CD4-positive, alpha-beta memory T cell (primary cell): Measurements from ENCODE around the gene MORF4L2. TPM values are rescaled to one million over a fixed set of nuclear protein-coding genes. Genes with fewer than 3 reads are reported as not detected.
"Not testable (repeated sequence)": the region's sequence is repeated elsewhere in the genome, so short reads cannot be mapped to it uniquely, and the experiment has no call there.

Experiments
- CTCF ChIA-PET: fragments of 350-600 bp; sonication (Branson Sonifier 250); formaldehyde crosslinking; loops from one replicate; lab custom pipeline; 2021; ENCODE audit warnings: inconsistent platforms; ENCODE audit not compliant: partially characterized antibody; lab: Charles Lee
- POLR2A ChIA-PET: fragments of 350-600 bp; sonication (Branson Sonifier 250); formaldehyde crosslinking; loops from one replicate; lab custom pipeline; 2021; ENCODE audit not compliant: partially characterized antibody; lab: Charles Lee
- DNase-seq, 5 donors: peaks; one replicate each; pipeline versions ENCODE4 v3.0.0 to v3.0.0-alpha.2; 2020 to 2022; ENCODE audit warnings: mixed read lengths in 1 of 5
- H3K27ac ChIP-seq: one replicate; pipeline ENCODE4 v1.7.0; 2013; ENCODE audit warnings: low read depth, low read length
- H3K27me3 ChIP-seq: 2 replicates; pipeline ENCODE4 v1.7.0; 2013; ENCODE audit warnings: mild to moderate bottlenecking, low read length, moderate library complexity; ENCODE audit not compliant: insufficient read depth
- H3K36me3 ChIP-seq: 2 replicates; pipeline ENCODE4 v1.7.0; 2013; ENCODE audit warnings: mild to moderate bottlenecking, low read length, moderate library complexity; ENCODE audit not compliant: insufficient read depth
- H3K4me1 ChIP-seq: 2 replicates; pipeline ENCODE4 v1.7.0; 2013; ENCODE audit warnings: mild to moderate bottlenecking, low read length, moderate library complexity; ENCODE audit not compliant: insufficient read depth
- H3K4me3 ChIP-seq, 2 donors: one replicate each; pipeline ENCODE4 v1.7.0; 2013; ENCODE audit warnings: low read length in 2 of 2, mild to moderate bottlenecking in 1 of 2
- H3K9me3 ChIP-seq, 2 donors: one replicate each; pipeline ENCODE4 v1.7.0; 2013; ENCODE audit warnings: low read length in 2 of 2, control low read depth in 1 of 2; ENCODE audit not compliant: control insufficient read depth in 1 of 2
- H3K27ac Mint-ChIP-seq, 7 donors: one replicate each; pipeline ENCODE4 v1.8.0; 2020 to 2021; ENCODE audit warnings: mixed read lengths in 7 of 7, mild to moderate bottlenecking in 6 of 7, inconsistent platforms in 3 of 7, moderate library complexity in 3 of 7
- H3K27me3 Mint-ChIP-seq, 2 donors: one replicate each; pipeline ENCODE4 v1.8.0; 2020 to 2021; ENCODE audit warnings: mixed read lengths in 2 of 2
- H3K36me3 Mint-ChIP-seq, 2 donors: one replicate each; pipeline ENCODE4 v1.8.0; 2020 to 2021; ENCODE audit warnings: mixed read lengths in 2 of 2, inconsistent platforms in 1 of 2, mild to moderate bottlenecking in 1 of 2
- H3K4me1 Mint-ChIP-seq, 4 donors: one replicate each; pipeline ENCODE4 v1.8.0; 2020 to 2021; ENCODE audit warnings: mixed read lengths in 4 of 4, mild to moderate bottlenecking in 1 of 4
- H3K4me3 Mint-ChIP-seq, 8 donors: one replicate each; pipeline ENCODE4 v1.8.0; 2020 to 2021; ENCODE audit warnings: mixed read lengths in 8 of 8, mild to moderate bottlenecking in 7 of 8, moderate library complexity in 6 of 8, inconsistent platforms in 3 of 8
- H3K9me3 Mint-ChIP-seq, 8 donors: one replicate each; pipeline ENCODE4 v1.8.0; 2020 to 2021; ENCODE audit warnings: mixed read lengths in 8 of 8, mild to moderate bottlenecking in 5 of 8, inconsistent platforms in 3 of 8, moderate library complexity in 1 of 8
- intact Hi-C: fragments of 100-400 bp; cut with micrococcal nuclease; formaldehyde crosslinking; loops from one replicate; pipeline ENCODE4 v1.15.1; 2023
- polyA plus RNA-seq, 2 donors: library from polyadenylated mRNA; unstranded; fragments of 300-500 nt; fragmentation: Illumina TruSeq; gene quantifications; one replicate each; pipeline ENCODE4 v1.2.3, GENCODE V29; 2021
- total RNA-seq, 2 experiments: library from RNA; stranded (reverse); gene quantifications; one replicate each; pipeline ENCODE4 v1.2.3, GENCODE V29; 2021

MORF4L2 gene
- total and polyA plus RNA-seq, 4 experiments from 2014 or later = 78.7 to 110 (median 92.3) TPM

GRCh38 chrX:103644125-103644524 lies 42.4 kb downstream of the MORF4L2 start:
- H3K27ac ChIP-seq = no peak overlapping the region
- Mint-ChIP-seq H3K36me3 (no peaks in the 10 kb centered on the region), H3K4me1 (no peaks in the 10 kb centered on the region), H3K27ac (no peak overlapping the region), H3K4me3 (no peak overlapping the region), H3K27me3 (peaks cover 0 to 5% of the 10 kb centered on the region in 2 donors), H3K9me3 (no peaks in the 10 kb centered on the region)
- no peaks in the 10 kb centered on the region for H3K4me1 ChIP-seq
- H3K9me3 ChIP-seq = no peaks in the 10 kb centered on the region
- DNase-seq = no peak
- CTCF ChIA-PET = no interaction called here
- no peak overlapping the region for H3K4me3 ChIP-seq
- POLR2A ChIA-PET = no interaction called here
- intact Hi-C loops = no loop called here
- H3K36me3 ChIP-seq = no peaks in the 10 kb centered on the region
- no peaks in the 10 kb centered on the region for H3K27me3 ChIP-seq

GRCh38 chrX:103640401-103641155 lies 45.9 kb downstream of the MORF4L2 start:
- no peaks in the 10 kb centered on the region for H3K27me3 ChIP-seq
- no peak overlapping the region for H3K4me3 ChIP-seq
- CTCF ChIA-PET = no interaction called here
- POLR2A ChIA-PET = no interaction called here
- no peaks in the 10 kb centered on the region for H3K9me3 ChIP-seq
- no peak overlapping the region for H3K27ac ChIP-seq
- no peak overlapping the region for H3K4me3 Mint-ChIP-seq
- H3K36me3 Mint-ChIP-seq = no peaks in the 10 kb centered on the region
- no peaks in the 10 kb centered on the region for H3K4me1 ChIP-seq
- no peaks in the 10 kb centered on the region for H3K36me3 ChIP-seq
- no peaks in the 10 kb centered on the region for H3K9me3 Mint-ChIP-seq
- peaks cover 0 to 5% of the 10 kb centered on the region in 2 donors for H3K27me3 Mint-ChIP-seq
- intact Hi-C loops = no loop called here
- no peak for DNase-seq
- H3K4me1 Mint-ChIP-seq = no peaks in the 10 kb centered on the region
- H3K27ac Mint-ChIP-seq = no peak overlapping the region

- DNase-seq, H3K36me3 ChIP-seq, H3K27me3 Mint-ChIP-seq, H3K4me3 ChIP-seq, H3K4me1 Mint-ChIP-seq, CTCF ChIA-PET, POLR2A ChIA-PET, H3K9me3 Mint-ChIP-seq, H3K9me3 ChIP-seq, H3K36me3 Mint-ChIP-seq, H3K27ac Mint-ChIP-seq, H3K27ac ChIP-seq, H3K4me1 ChIP-seq, intact Hi-C loops, H3K4me3 Mint-ChIP-seq, H3K27me3 ChIP-seq: not testable (repeated sequence)
Measured at GRCh38 chrX:103638479-103639346, 47.8 kb downstream of the MORF4L2 start.

DNA sequence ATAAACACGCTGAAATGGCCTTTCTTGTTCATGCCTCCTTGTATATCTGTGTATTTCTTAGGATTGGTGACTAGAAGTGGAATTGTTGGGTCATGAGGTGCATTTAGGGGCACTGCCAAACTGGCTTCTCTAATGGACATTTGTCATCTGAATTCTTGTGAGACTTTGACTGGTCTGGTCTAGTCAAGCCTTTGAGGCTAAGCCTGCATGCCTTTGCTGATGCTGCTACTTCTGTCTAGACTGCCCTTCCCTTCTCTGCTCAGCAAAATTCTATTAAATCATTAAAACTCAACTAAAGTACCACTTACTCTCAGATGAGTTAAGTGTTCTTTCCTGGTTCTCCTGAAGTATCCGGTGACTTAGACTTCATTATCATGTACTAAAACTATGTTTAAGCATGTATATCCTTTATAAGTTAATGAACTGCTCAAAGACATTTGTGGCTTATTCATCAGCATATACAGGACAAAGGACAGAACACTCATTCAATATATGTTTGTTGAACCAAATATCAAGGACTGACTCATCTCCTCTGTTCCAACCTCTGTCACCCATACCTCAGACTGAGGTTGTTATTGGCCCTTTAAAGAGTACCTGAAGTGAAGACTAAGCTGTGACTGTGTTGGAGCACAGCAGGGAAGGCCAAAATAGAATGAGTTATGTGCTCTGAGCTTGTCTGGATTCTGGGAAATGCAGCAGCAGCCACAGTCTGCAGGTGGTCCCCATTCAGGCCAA lies 48.7 kb downstream of the MORF4L2 start:
- no peaks in the 10 kb centered on the region for H3K9me3 ChIP-seq
- CTCF ChIA-PET = no interaction called here
- H3K4me1 Mint-ChIP-seq = no peaks in the 10 kb centered on the region
- H3K27ac Mint-ChIP-seq = no peak overlapping the region
- no peaks in the 10 kb centered on the region for H3K9me3 Mint-ChIP-seq
- H3K4me1 ChIP-seq = no peaks in the 10 kb centered on the region
- H3K27ac ChIP-seq = no peak overlapping the region
- H3K4me3 Mint-ChIP-seq = no peak overlapping the region
- no peaks in the 10 kb centered on the region for H3K27me3 ChIP-seq
- no peaks in the 10 kb centered on the region for H3K36me3 ChIP-seq
- no peak overlapping the region for H3K4me3 ChIP-seq
- H3K36me3 Mint-ChIP-seq = no peaks in the 10 kb centered on the region
- H3K27me3 Mint-ChIP-seq = peaks cover 1 to 3% of the 10 kb centered on the region in 2 donors
- POLR2A ChIA-PET = no interaction called here
- DNase-seq = no peak
- intact Hi-C loops = no loop called here

DNA sequence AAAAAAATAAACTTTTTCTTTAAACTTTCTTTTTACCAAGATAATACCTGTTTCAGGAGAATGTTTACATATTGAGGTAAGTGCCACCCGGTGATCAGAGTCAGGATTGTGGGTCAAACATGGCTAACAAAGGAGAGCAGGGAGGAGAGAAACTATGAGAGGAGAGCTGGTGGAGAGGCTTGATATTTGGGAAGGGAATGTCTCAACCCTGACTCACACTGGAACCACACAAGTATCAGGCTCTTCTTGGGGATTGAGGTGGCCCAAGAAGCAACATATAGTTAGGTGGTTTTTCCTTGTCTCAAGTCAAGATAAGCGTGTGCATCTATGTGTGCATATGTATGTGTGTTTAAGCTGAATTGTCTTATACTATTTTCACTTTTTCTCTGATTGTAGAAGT lies 51.1 kb downstream of the MORF4L2 start:
- Histone ChIP-seq H3K27me3 (no peaks in the 10 kb centered on the region), H3K27ac (no peak overlapping the region), H3K4me3 (no peak overlapping the region), H3K36me3 (no peaks in the 10 kb centered on the region), H3K4me1 (no peaks in the 10 kb centered on the region), H3K9me3 (no peaks in the 10 kb centered on the region)
- intact Hi-C loops = no loop called here
- Mint-ChIP-seq H3K27ac (no peak overlapping the region), H3K9me3 (no peaks in the 10 kb centered on the region), H3K4me3 (no peak overlapping the region), H3K4me1 (no peaks in the 10 kb centered on the region), H3K36me3 (no peaks in the 10 kb centered on the region), H3K27me3 (peaks cover 0 to 1% of the 10 kb centered on the region in 2 donors)
- DNase-seq = no peak
- POLR2A ChIA-PET = no interaction called here
- CTCF ChIA-PET = no interaction called here

- Mint-ChIP-seq H3K27me3 (peaks cover 0 to 1% of the 10 kb centered on the region in 2 donors), H3K27ac (no peak overlapping the region), H3K4me1 (peaks cover 7 to 17% (median 12%) of the 10 kb centered on the region in 4 donors), H3K9me3 (no peaks in the 10 kb centered on the region), H3K4me3 (no peak overlapping the region), H3K36me3 (peaks cover 0 to 3% of the 10 kb centered on the region in 2 donors)
- POLR2A ChIA-PET = no interaction called here
- H3K9me3 ChIP-seq = no peaks in the 10 kb centered on the region
- intact Hi-C loops = no loop called here
- CTCF ChIA-PET = no interaction called here
- H3K4me3 ChIP-seq = no peak overlapping the region
- DNase-seq = no peak
- no peaks in the 10 kb centered on the region for H3K36me3 ChIP-seq
- no peak overlapping the region for H3K27ac ChIP-seq
- H3K27me3 ChIP-seq = no peaks in the 10 kb centered on the region
- H3K4me1 ChIP-seq = peaks cover 12% of the 10 kb centered on the region
Measured at GRCh38 chrX:103631145-103631544, 55.4 kb downstream of the MORF4L2 start.

- Mint-ChIP-seq H3K9me3 (no peaks in the 10 kb centered on the region), H3K36me3 (peaks cover 0 to 3% of the 10 kb centered on the region in 2 donors), H3K4me1 (peaks cover 7 to 17% (median 12%) of the 10 kb centered on the region in 4 donors), H3K27ac (peak overlapping the region in 3 of 7 donors; percentile 1 to 95 (median 72)), H3K4me3 (peak overlapping the region; percentile 75 to 94 (median 84)), H3K27me3 (peaks cover 0 to 1% of the 10 kb centered on the region in 2 donors)
- ChIA-PET POLR2A (interaction anchor here (1.7 kb wide), 1 partner anchor 57 kb away, joined by 6 read pairs; no protein-coding TSS in a partner anchor), CTCF (no interaction called here)
- H3K36me3 ChIP-seq = no peaks in the 10 kb centered on the region
- H3K27me3 ChIP-seq = no peaks in the 10 kb centered on the region
- H3K4me3 ChIP-seq = peak overlapping the region in 1 of 2 donors; percentile 67
- no peak for DNase-seq
- H3K4me1 ChIP-seq = peaks cover 12% of the 10 kb centered on the region
- intact Hi-C loops = no loop called here
- no peaks in the 10 kb centered on the region for H3K9me3 ChIP-seq
- H3K27ac ChIP-seq = peak overlapping the region; percentile 64
Measured at GRCh38 chrX:103630171-103630511, 56.4 kb downstream of the MORF4L2 start.
